Left forelimb (tissue), 1 donor: Measurements from ENCODE around the gene ISCU.
"Not testable (repeated sequence)": the region's sequence is repeated elsewhere in the genome, so short reads cannot be mapped to it uniquely, and the experiment has no call there.

Experiments
- DNase-seq: peaks from one replicate; pipeline ENCODE4 v3.0.0-alpha.2; 2018; ENCODE audit warnings: low spot score

Gene ISCU

DNA sequence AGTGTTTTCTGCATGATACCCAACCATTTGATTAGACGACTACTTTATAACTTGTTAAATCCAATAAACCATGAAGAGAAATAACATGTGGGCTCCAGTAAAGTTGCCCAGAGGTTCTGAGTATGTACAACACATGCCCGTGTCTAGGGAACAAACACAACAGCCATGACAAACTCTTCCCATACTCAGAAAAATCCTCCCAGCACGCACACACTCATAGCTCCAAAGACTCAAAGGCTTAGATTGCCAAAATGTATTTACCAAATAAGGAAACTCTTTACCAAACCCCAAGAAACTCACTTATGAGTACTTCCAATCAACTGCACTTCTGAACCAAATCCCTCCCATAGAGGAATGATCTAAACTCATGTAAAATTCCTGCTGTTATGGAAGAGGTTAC, 18.7 kb upstream of the ISCU start:
- DNase-seq = no peak

DNA sequence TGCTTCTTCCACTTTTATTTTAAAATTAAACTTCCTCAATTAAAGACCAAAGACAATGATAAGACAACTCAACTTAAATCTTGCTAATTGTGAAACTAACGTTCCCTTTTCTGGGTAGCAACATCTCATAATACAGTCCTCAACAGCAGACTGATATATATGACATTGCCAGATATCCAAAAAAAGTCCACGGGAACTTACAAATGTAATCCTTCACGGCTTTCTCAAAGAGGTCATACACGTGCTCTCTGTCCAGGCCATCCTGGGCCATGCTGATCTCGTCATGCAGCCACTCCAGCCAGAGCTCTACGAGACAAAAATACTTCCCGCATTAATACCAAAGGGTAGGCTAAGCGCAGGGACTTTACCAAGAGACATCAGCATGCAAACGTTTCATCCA, 14.7 kb upstream of the ISCU start:
- no peak for DNase-seq

DNA sequence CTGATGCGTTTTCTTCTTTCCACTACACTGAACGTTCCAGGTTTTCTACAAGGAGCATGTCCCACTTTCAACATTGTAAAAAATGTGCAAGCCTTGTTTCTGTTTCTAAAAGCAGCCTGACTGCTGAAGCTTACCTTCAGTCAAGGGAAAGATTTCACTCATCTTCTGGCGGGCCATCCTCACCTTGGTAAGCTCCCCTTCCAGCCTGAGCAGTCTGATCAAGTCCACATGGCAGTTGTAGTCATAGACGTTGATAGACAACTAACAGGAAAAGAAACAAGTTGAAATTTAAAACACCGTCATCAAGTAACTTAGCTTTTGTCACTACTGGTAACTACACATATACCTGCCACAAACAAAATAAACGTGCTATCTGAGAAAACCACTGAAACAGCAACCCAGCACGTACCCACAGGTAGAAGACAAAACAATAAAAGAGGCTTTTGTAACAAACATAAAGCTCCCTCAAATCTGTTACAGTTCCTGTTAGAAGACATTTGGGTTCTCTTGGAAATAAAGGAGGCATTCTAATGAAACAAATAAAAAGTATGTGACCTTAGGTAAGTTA, 13.4 kb upstream of the ISCU start:
- DNase-seq = no peak

DNA sequence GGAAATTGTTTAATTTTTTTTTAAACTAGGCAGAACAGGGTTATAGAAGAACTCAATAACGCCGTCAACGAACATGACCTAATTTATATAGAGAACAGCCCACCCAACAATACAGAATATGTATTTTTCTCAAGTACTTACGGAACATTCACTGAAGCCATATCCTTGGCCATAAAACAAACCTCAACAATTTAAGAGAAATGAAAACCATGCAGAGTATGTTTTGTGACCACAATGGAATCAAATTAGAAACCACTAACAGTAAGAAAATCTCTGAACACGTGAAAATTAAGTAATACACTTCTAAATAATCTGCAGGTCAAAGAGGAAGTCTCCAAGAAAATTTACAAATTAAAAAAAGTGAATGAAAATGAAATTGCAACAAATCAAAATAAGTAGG, 10.9 kb upstream of the ISCU start:
- DNase-seq = no peak

DNA sequence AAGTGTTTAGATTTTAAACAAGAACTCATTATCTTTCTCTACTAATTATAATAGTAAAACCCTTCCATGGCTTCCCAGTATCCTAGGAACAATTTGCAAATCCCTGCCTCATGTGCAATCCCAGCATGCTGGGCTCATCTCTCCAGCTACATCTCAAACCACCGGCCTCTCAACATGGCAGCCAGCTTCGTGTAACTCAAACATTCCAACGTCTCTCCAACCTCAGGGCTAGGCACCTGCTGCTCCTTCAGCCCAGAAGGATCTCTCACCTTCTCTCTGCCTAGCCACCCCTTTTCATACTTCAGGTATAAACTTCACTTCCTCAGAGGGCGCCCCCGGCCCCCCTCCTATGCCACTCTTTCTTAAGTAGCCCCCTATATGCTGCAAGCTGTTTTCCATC, 8.6 kb upstream of the ISCU start:
- DNase-seq = no peak

DNA sequence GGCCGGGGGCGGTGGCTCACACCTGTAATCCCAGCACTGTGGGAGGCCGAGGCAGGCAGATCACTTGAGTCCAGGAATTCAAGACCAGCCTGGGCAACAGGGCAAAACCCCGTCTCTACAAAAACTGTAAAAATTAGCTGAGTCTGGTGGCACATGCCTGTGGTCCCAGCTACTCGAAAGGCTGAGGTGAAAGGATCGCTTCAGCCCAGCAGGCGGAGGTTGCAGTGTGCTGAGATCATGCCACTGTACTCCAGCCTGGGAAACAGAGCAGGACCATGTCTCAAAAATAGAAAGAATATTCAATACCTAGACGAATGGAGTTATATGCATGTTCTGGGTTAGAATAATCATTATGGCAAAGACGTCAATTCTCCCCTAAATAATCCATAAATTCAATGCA, 7.0 kb upstream of the ISCU start:
- not testable (repeated sequence) for DNase-seq

DNA sequence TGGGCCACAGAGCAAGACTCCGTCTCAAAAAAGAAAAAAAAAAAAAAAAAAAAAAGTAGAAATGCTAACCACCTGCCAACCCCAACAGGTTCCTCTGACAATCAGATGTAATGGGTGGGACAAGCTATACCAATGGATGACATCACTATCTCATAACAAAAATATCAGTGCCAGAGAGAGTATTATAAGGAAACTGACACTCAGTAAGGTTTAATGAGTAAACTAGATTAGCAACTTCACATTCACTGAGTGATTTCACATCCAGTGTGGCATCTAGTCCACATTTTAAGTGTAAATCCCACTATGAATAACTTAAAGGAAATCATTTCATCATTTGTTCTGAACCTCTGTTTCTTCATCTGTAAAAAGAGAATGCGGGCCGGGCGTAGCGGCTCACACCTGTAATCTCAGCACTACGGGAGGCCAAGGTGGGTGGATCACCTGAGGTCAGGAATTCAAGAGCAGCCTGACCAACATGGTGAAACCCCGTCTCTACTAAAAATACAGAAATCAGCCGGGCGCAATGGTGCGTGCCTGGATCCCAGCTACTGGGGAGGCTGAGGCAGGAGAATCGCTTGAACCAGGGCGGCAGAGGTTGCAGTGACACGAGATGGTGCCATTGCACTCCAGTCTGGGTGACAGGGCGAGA, 3.3 kb upstream of the ISCU start:
- DNase-seq = no peak

DNA sequence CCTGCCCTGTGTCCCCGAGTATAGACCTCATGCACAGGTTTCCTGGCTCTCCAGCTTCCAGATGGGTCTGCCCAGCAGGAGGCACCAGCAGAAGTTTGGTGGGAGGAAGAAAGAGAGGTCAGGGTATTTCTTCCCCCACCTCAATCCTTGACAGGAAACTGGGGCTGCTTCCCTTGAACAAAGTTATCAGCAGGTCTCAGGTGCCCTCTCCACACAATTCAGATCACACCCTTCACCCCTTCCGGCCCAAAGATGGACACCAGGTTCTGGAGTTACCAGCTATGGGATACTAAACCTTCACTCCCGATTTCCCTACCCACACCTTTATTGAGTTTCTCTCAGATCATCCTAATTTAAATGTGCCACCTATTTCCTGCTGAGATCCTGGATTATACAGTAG, 2.6 kb upstream of the ISCU start:
- no peak for DNase-seq

DNA sequence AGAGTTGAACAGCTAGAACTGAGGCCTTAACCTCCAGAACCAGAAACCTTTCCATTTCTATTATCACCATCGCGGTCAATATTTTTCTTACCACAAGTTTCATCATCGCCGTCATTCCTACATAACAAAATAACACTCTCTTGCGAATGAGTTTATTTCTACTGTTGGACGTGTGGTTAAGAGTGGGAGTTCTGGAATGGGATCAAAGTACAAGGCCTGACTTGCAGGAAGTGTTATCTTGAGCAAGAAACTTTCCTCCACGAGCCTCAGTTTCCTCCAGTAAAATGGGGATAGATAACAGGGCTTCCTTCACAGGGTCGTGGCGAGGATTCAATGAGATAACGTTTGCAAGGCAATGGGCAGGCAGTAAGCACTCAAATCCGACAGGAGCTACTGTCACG, 2.1 kb upstream of the ISCU start:
- no peak for DNase-seq

DNA sequence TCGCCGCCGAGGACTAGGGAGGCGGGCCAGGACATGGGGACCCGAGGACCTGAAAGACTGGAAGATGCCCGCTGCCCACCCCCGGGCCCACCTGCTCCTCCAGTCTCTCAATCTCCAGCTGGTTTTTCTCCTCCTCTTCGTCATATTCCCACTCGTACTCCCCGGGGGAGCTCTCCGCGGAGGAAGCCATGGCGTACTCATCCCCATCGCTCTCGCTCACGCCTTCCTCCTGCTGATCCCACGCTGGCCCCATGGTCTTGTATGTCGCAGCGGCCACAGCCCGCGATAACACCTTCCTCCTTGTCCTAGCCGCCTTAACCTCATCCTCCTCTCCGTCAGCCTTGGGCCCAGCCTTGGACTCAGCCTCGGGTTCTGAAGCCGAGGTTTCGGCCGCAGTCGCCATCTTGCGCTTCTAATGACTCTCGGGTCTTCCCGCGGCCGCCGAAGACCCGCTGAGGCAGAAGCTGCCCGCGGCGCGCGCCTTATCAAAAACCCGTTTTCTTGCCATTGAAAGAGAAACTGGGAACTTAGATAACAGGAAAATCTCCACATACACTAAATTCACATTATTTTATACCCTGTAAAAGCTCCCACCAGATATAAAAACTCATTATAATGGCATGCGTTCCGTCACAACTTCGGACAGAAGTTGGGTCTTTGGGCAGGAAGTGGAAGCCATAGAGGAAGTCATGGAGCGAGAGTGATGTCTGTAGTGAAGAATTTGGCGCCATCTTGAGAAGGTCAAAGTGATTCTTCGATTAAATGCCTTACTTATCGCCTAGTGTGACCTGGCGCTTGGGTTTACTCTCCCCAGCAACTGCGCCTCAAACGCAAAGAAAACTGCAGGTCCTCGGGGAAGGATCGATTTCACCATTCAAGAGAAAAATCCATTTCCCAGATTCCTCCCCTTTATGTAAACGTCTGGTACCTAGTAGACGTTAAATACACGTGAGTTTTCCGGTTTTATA, 1.4 kb upstream of the ISCU start, which contains the start of gene SART3:
Gene SART3, minus strand, starts transcription at position 422 of the 968 bp plus-strand sequence. Its CDS starts 19 bp downstream, at position 403.
- peak; percentile 90 for DNase-seq

DNA sequence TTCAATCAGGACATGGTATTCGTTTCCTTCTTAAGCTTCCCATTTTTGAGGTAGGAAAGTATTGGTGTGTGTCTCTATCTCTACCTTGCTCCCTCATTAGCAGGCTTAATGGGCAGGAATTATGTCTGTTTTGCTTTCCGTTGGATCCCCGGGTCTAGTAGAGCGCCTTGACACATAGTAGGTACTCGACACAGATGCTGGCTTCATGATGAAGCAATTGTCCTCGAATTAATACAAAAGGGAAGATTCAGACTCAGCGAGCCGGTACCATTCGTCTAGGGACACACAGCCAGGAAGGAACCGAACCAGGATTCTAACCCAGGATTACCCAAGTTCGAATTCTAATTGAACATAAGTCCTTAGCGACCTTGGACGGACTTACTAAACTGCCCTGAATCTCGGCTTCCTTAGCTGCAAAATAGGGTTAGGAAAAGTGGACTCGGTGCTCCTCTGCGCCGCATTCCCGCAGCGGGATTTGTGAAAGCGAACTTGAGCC, 496 bp upstream of the ISCU start:
- DNase-seq = no peak

DNA sequence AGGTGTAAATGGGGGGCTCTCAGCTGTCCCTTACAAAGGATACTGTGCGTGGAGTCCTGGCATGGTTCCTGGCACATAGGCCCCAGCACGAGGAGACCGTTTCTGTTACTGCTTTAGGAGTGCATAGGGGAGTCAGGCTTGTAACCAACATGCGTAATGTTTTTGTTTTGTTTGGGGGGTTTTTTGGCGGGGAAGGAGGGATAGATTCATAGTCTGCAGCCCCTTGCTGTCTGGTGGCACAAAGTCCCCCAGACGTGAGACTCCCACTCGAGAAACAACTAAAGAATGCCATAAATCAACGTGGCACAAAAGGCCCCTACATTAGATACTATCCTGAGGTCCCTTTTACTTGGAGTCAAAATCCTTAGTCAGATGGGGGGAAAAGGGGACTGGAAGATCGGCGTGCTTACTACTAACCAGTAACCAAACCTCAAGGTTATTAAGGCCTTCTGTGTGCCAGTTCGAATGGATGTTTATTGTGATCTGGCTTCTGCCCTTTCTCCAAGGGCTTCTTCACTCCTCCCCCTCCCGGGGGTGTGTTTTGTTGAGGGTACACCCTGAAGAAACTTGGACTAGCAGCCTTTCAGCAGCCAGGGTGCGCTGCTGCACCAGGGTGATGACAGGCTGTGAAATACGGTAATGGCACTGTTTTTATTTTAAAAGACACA, 874 bp downstream of the ISCU start:
- DNase-seq = peak; percentile 85

DNA sequence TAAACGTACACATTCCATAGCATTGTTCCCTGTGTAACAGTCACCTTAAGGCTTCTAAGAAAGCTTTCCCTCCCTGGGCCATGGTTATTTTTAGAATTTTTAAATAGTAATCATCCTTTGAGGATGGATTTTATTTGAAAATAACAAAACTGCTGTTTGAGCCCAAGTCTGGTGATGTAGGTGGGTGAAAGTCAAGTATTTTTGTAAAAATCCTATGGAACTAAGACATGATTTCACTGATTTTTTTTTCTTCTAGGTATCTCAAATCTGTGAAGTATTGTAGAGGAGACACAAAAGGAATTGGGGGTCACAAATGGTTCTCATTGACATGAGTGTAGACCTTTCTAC, 1.4 kb downstream of the ISCU start:
- DNase-seq = no peak

DNA sequence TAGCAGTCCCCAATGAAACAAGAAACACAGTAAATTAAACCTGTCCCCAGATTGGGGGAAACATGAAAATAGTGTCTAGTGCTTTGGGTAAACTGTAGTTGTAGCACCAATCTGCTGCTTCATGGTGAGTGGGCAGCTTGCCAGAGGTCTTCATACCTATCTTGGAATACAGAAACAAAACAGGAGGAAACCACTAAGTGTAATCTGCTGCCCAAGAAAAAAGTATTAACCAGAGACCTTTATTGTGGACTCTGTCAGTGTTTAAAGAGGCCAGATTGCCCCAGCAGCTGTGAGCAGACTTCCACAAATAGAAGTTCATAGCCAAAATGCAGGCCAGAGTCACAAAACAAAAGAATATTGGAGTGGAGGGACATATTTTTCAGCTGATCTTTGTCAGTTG, 2.3 kb downstream of the ISCU start:
- no peak for DNase-seq

DNA sequence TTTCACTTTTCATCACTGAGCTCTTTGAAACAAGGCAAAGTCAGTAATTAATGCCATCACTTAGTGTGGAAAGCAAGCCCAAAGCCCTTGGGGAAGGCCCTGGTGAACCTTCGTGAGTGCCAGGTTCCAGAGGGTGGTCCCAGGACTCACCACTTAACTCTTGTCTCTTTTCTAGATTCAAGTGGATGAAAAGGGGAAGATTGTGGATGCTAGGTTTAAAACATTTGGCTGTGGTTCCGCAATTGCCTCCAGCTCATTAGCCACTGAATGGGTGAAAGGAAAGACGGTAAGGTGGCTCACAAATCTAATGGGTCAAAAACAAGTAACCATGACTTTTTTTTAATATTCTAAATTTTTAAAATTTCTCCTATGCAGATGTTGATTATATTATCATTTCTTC, 2.8 kb downstream of the ISCU start:
- DNase-seq = no peak

DNA sequence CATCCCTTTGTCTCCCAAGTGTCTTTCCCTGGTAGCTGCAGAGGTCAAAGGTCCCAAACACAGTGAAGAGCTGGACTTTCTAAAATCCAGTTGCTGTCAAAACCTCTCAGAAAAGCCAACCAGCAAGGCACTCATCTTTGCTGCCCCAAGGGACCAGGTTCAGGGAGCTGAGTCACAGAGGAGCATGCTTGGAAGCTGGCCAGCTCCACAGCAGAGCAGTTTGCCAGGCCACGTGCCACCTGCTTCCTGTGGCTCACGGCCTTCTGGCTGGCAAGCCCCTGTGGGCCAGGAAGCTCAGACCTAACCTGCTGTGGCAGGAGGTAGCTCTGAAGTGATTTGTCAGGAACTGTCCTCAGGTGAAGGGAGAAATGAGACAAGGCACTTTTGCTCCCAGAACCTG, 3.6 kb downstream of the ISCU start:
- DNase-seq = no peak

DNA sequence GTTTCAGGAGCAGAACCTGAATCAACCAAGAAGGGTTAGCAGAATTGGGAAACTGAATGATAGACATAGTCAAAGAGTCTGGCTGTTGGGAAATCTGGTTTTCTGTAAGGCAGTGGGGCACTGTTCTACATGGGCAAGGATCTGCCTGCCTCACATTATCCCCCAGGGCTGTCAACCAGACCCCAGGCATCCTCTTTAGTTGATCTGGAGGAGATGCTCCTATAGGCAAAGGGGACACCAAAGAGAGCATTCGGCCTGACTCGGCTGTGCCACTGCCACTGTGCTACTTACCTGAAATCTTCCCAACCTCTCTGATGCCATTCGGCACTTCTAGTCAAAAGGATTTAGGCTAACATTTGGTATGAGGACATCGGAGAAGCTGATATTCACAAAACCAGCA, 4.1 kb downstream of the ISCU start:
- DNase-seq = no peak

DNA sequence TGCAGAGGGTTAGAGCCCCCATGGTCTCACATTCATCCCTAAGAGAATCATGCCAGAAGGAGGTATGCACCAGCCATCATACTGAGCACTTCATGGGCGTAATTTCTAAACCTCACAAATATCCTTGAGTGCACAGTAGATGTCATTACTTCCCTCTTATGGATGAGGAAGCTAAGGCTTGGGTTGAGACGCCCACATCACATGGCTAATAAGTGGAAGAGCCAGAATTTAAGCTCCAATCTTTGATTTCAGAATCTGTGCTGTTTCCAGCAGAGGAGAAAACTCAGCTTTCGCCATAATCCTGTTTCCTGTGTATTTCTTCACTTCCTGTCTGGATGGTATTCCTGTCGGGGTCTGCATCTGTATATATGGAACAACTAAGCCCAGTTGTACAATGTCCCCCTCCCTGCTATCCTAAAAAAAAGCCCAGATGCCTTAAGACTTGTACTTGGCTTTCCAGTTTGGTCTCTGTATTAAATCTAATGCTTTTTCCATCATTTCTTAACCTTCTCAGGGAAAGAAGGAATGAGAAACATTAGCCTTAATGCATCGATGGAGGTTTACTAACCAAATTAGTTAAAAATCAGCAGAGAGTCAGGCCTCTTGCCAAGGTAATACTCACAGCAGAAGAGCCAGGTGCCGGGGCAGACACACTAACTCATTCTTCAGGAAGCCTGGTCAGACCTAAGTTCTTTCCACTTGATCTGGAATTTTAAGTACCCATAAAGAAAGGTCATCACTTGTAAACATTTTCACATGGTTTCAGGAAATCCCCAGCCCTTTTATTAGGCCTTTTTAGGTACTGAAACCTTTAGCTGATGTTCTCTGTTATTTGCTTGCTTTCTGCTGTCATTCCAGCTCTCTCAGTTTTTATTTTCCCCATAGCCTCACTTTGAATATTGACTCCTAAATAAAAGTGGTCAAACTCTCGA, 5.3 kb downstream of the ISCU start:
- no peak for DNase-seq

DNA sequence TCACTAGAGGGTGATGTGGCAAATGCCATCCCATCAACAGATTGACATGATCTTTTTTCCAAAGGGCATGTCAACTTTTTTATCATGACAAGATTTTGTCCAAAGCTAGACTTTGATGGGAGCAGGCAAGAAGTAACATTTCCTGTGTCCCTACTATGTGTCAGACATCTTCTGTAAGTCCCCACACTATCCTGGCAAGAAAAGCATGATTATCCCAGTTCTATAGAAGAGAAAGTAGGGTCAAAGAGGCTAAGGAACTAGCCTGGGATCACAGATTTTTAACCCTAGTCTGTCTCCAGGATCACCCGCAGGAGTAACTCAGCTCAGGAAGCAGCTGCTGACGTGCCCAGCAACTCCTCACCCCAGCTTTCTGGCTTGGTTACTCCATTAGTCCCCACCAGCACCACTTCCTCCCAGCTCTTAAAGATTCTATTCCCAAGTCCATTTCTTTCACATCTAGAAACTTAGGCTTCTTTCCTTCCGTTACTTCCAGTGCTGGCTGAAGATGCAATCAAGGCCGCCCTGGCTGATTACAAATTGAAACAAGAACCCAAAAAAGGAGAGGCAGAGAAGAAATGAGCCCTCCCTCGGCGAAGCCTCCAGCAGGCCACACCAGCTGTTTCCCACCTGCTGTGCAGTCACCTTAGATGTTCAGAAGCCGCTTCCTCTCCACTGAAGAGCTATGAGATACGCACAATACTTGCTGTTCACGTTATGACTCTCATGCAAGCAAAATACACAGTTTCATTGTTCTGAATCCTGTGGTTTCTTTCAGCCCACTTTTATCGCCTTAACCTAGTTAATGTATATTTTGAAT, 6.2 kb downstream of the ISCU start:
- DNase-seq = no peak
